ENCODE data around the gene TMEM121. TPM values are rescaled to one million over a fixed set of nuclear protein-coding genes. Genes with fewer than 3 reads are reported as not detected.

The TMEM121 gene
- 1 to 10 TPM; 2.4 to 3.0 TPM for total RNA-seq
- 1 to 10 TPM; 2.7 to 5.4 (median 3.3) TPM for polyA plus RNA-seq (ENCODE audit: insufficient read length in 6 of 6)
- long read RNA-seq, donor 1, transcript TMEM121-201 (2 exons, 1,532 nt): major isoform, 9 of 9 reads
- long read RNA-seq, donor 1, partial matches to known transcripts: 0 of 9 reads
- long read RNA-seq, donor 1, other reads (novel, unspliced or antisense): 0 of 9 reads
- long read RNA-seq, donor 2, partial matches to known transcripts: 0 of 1 reads
- long read RNA-seq, donor 2, other reads (novel, unspliced or antisense): 0 of 1 reads
- long read RNA-seq, donor 3, partial matches to known transcripts: 0 of 3 reads
- long read RNA-seq, donor 3, other reads (novel, unspliced or antisense): 0 of 3 reads
- long read RNA-seq, donor 4, partial matches to known transcripts: 0 of 3 reads
- long read RNA-seq, donor 4, other reads (novel, unspliced or antisense): 1 of 3 reads
- long read RNA-seq, donor 5, transcript TMEM121-201 (2 exons, 1,532 nt): major isoform, 5 of 5 reads
- long read RNA-seq, donor 5, partial matches to known transcripts: 0 of 5 reads
- long read RNA-seq, donor 5, other reads (novel, unspliced or antisense): 0 of 5 reads
- long read RNA-seq, donor 6, transcript TMEM121-201 (2 exons, 1,532 nt): major isoform, 5 of 5 reads
- long read RNA-seq, donor 6, partial matches to known transcripts: 0 of 5 reads
- long read RNA-seq, donor 6, other reads (novel, unspliced or antisense): 0 of 5 reads
- long read RNA-seq, donor 7, transcript TMEM121-201 (2 exons, 1,532 nt): major isoform, 5 of 5 reads
- long read RNA-seq, donor 7, partial matches to known transcripts: 0 of 5 reads
- long read RNA-seq, donor 7, other reads (novel, unspliced or antisense): 0 of 5 reads
- long read RNA-seq, donor 8, partial matches to known transcripts: 0 of 3 reads
- long read RNA-seq, donor 8, other reads (novel, unspliced or antisense): 0 of 3 reads
- long read RNA-seq, donor 9: 0 reads
- long read RNA-seq, donor 10, partial matches to known transcripts: 0 of 4 reads
- long read RNA-seq, donor 10, other reads (novel, unspliced or antisense): 0 of 4 reads
- long read RNA-seq, donor 11: 0 reads
- long read RNA-seq, donor 12, partial matches to known transcripts: 0 of 2 reads
- long read RNA-seq, donor 12, other reads (novel, unspliced or antisense): 0 of 2 reads

- TF ChIP-seq, protein P1, sequence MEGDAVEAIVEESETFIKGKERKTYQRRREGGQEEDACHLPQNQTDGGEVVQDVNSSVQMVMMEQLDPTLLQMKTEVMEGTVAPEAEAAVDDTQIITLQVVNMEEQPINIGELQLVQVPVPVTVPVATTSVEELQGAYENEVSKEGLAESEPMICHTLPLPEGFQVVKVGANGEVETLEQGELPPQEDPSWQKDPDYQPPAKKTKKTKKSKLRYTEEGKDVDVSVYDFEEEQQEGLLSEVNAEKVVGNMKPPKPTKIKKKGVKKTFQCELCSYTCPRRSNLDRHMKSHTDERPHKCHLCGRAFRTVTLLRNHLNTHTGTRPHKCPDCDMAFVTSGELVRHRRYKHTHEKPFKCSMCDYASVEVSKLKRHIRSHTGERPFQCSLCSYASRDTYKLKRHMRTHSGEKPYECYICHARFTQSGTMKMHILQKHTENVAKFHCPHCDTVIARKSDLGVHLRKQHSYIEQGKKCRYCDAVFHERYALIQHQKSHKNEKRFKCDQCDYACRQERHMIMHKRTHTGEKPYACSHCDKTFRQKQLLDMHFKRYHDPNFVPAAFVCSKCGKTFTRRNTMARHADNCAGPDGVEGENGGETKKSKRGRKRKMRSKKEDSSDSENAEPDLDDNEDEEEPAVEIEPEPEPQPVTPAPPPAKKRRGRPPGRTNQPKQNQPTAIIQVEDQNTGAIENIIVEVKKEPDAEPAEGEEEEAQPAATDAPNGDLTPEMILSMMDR (IDR thresholded peaks at IDR 0.05): no peak
- H3K4me1 ChIP-seq: peaks cover 12 to 40% of the 10 kb centered on the region in 2 donors
- intact Hi-C loops (cut with DNase I): no loop called here
- no peak within 1 kb of the TSS for H3K27ac ChIP-seq
- no peaks in the 10 kb centered on the region for H3K36me3 ChIP-seq
- no peak for ATAC-seq
- peaks cover 16 to 80% of the 10 kb centered on the region in 2 donors for H3K27me3 ChIP-seq
- peak in 1 of 4 donors; percentile 78 for DNase-seq
- no peaks in the 10 kb centered on the region for H3K9me3 ChIP-seq
- peak within 1 kb of the TSS; percentile 52 for H3K4me3 ChIP-seq
Observed at GRCh38 chr14:105525861-105526775, at the start of gene TMEM121. Gene TMEM121, plus strand, starts transcription at chr14:105526583. Its CDS starts 2,252 bp downstream, at chr14:105528835.

DNA sequence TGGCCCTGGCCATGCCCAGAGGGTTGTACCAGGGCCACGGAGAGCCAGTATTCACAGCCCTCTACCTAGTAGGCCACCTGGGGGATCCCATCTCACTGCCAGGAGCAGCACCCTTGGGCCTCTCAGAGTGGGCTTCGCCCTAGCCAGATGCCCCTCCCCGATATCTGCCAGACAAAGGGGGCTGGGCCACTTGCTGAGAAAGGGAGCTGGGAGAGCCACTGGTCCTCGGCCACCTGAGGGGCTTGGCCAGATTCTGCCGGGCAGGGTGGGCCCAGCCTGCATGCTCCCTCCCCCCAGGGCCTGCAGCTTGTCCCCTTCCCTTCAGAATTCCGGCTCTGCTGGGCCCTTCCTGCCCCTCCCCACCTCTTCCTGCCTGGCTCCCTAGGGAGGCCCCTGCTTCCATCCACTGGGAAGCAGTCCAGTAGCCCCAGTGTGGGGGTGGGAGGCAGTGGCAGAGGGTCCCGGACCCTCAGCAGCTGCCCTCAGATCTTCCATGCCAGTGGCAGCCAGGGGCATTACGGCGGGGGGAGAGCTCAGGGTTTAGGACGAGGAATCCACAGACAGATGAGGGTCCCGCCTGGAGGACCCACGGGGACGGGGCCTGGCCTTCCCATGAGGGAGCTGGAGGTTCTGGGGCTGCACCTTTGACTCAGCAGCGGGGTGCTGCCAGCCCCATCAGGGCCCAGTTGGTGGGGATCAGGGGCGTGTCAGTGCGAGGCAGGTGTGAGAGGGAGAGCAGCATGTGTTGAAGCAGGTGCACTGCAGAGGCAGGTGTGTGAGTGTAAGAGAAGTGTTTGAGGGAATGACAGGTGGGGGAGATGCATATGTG, 49.3 kb upstream of the TMEM121 start:
- peaks cover 44 to 82% of the 10 kb centered on the region in 2 donors for H3K4me1 ChIP-seq
- TF ChIP-seq, protein P1 (IDR thresholded peaks at IDR 0.05): no peak
- DNase-seq: no peak
- H3K4me3 ChIP-seq: peak overlapping the region; percentile 59 to 94
- no peak for ATAC-seq
- H3K27ac ChIP-seq: peak overlapping the region; percentile 92 to 94
- intact Hi-C loops (cut with DNase I): no loop called here
- no peaks in the 10 kb centered on the region for H3K9me3 ChIP-seq
- peaks cover 0 to 18% of the 10 kb centered on the region in 2 donors for H3K36me3 ChIP-seq
- H3K27me3 ChIP-seq: peaks cover 0 to 92% of the 10 kb centered on the region in 2 donors

DNA sequence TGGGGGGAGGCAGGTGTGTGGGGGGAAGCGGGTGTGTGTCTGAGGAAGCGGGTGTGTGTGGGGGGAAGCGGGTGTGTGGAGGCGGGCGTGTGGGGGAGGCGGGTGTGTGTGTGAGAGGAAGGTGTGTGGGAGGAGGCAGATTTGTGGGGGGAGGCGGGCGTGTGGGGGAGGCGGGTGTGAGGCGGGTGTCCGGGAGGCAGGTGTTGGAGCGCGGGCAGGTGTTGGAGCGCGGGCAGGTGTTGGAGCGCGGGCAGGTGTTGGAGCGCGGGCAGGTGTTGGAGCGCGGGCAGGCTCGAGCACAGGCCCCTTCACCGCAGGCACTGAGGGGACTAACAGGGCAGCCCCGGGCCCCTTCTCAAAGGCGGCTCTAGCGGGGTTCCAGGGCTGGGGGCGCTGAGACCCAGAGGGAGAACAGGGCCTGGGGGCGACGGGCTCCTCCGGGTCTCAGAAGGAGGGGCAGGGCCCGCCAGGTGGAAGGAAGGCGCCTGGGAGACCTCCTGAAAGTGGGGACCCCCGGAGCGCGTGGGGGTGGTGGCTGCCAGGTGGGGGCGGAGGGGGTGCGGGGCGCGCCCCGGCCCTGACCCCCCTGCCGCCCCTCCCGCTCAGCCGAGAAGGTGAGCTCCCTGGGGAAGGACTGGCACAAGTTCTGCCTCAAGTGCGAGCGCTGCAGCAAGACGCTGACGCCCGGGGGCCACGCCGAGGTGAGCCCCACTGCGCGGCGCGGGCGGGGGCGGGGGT, 48.6 kb upstream of the TMEM121 start:
- peaks cover 0 to 18% of the 10 kb centered on the region in 2 donors for H3K36me3 ChIP-seq
- peak in 1 of 4 donors; percentile 65 for DNase-seq
- no peaks in the 10 kb centered on the region for H3K9me3 ChIP-seq
- ATAC-seq: no peak
- intact Hi-C loops (cut with DNase I): no loop called here
- peak overlapping the region in 1 of 2 donors; percentile 92 for H3K27ac ChIP-seq
- TF ChIP-seq, protein P1 (IDR thresholded peaks at IDR 0.05): no peak
- H3K27me3 ChIP-seq: peaks cover 0 to 94% of the 10 kb centered on the region in 2 donors
- peak overlapping the region in 1 of 2 donors; percentile 59 for H3K4me3 ChIP-seq
- peaks cover 44 to 82% of the 10 kb centered on the region in 2 donors for H3K4me1 ChIP-seq
